Nephron (organoid): ENCODE results near the gene RABIF.

Experiments used
- H3K27ac Mint-ChIP-seq, 3 experiments: 2 replicates each; pipeline ENCODE4 v1.8.0; 2020; ENCODE audit warnings: mixed read lengths in 3 of 3, mild to moderate bottlenecking in 2 of 3, moderate library complexity in 1 of 3
- H3K27me3 Mint-ChIP-seq: 2 replicates; pipeline ENCODE4 v1.8.0; 2021; ENCODE audit warnings: low read depth, mild to moderate bottlenecking, moderate library complexity, mixed read lengths
- H3K36me3 Mint-ChIP-seq: 2 replicates; pipeline ENCODE4 v1.8.0; 2020; ENCODE audit warnings: low read depth, mixed read lengths
- H3K4me1 Mint-ChIP-seq: 2 replicates; pipeline ENCODE4 v1.8.0; 2020; ENCODE audit warnings: mixed read lengths
- H3K4me3 Mint-ChIP-seq, 3 experiments: 2 replicates each; pipeline ENCODE4 v1.8.0; 2020; ENCODE audit warnings: mild to moderate bottlenecking in 3 of 3, mixed read lengths in 3 of 3, moderate library complexity in 2 of 3
- H3K9me3 Mint-ChIP-seq: 2 replicates; pipeline ENCODE4 v1.8.0; 2020; ENCODE audit warnings: mixed read lengths
- CTCF ChIP-seq, 3 experiments: fragments of 200-600 bp; sonication (generic); IDR thresholded peaks; one replicate each; pipeline ENCODE4 v1.5.0; 2021; ENCODE audit warnings: antibody characterized with exemption in 3 of 3; ENCODE audit not compliant: unreplicated experiment in 3 of 3

RABIF gene

GRCh38 chr1:202862679-202863560 is 26.0 kb downstream of the RABIF start:
- peaks cover 18% of the 10 kb centered on the region for H3K27me3 Mint-ChIP-seq

GRCh38 chr1:202861420-202862132 is 27.4 kb downstream of the RABIF start:
- Mint-ChIP-seq H3K27me3 (peaks cover 18% of the 10 kb centered on the region), H3K4me1 (peaks cover 40% of the 10 kb centered on the region), H3K36me3 (peaks cover 10% of the 10 kb centered on the region), H3K27ac (peak overlapping the region; percentile 7 to 92 (median 25)), H3K4me3 (peak overlapping the region; percentile 94 to 97 (median 96)), H3K9me3 (no peaks in the 10 kb centered on the region)
- TF ChIP-seq CTCF (IDR thresholded peaks at IDR 0.05; ENCODE audit: unreplicated experiment in 3 of 3): no peak

More at GRCh38 chr1:202862679-202863560, 26.0 kb downstream of the RABIF start:
- Mint-ChIP-seq H3K27ac (no peak overlapping the region), H3K36me3 (peaks cover under 1% of the 10 kb centered on the region), H3K4me3 (peak overlapping the region; percentile 94 to 97 (median 96)), H3K9me3 (no peaks in the 10 kb centered on the region), H3K4me1 (peaks cover 30% of the 10 kb centered on the region)
- no peak for TF ChIP-seq CTCF (IDR thresholded peaks at IDR 0.05; ENCODE audit: unreplicated experiment in 3 of 3)

- TF ChIP-seq CTCF (IDR thresholded peaks at IDR 0.05; ENCODE audit: unreplicated experiment in 3 of 3): no peak
- peak overlapping the region; percentile 94 to 97 (median 96) for H3K4me3 Mint-ChIP-seq
- no peaks in the 10 kb centered on the region for H3K9me3 Mint-ChIP-seq
- H3K36me3 Mint-ChIP-seq: peaks cover 16% of the 10 kb centered on the region
- peaks cover 18% of the 10 kb centered on the region for H3K27me3 Mint-ChIP-seq
- peaks cover 40% of the 10 kb centered on the region for H3K4me1 Mint-ChIP-seq
- H3K27ac Mint-ChIP-seq: peak overlapping the region; percentile 25 to 92 (median 83)
These were observed 28.1 kb downstream of the RABIF start for GRCh38 chr1:202860744-202861419.

- TF ChIP-seq CTCF (IDR thresholded peaks at IDR 0.05; ENCODE audit: unreplicated experiment in 3 of 3): no peak
- Mint-ChIP-seq H3K4me1 (peaks cover 40% of the 10 kb centered on the region), H3K27me3 (peaks cover 18% of the 10 kb centered on the region), H3K4me3 (peak overlapping the region; percentile 29 to 83 (median 38)), H3K36me3 (peaks cover 20% of the 10 kb centered on the region), H3K27ac (peak overlapping the region; percentile 65 to 72 (median 68)), H3K9me3 (no peaks in the 10 kb centered on the region)
These were observed 30.0 kb downstream of the RABIF start for GRCh38 chr1:202858789-202859414.

GRCh38 chr1:202858331-202858730 is 30.6 kb downstream of the RABIF start:
- TF ChIP-seq CTCF (IDR thresholded peaks at IDR 0.05; ENCODE audit: unreplicated experiment in 3 of 3): no peak
- Mint-ChIP-seq H3K27ac (peak overlapping the region; percentile 65 to 72 (median 68)), H3K36me3 (peaks cover 20% of the 10 kb centered on the region), H3K4me3 (peak overlapping the region; percentile 10 to 60 (median 32)), H3K27me3 (peaks cover 15% of the 10 kb centered on the region), H3K9me3 (no peaks in the 10 kb centered on the region), H3K4me1 (peaks cover 36% of the 10 kb centered on the region)
